Suppressor macrophage treated with lipopolysaccharide for 4 hours (primary cell): ENCODE measurements around the gene TTYH3.
A peak's percentile ranks its signal among the peaks of the same experiment; 100 is the strongest.

Experiments
- DNase-seq: peaks from one replicate; pipeline ENCODE4 v3.0.0-alpha.2; 2020

Gene TTYH3

GRCh38 chr7:2635810-2636701, 4.3 kb downstream of the TTYH3 start:
- peak; percentile 43 for DNase-seq

- no peak for DNase-seq
These were observed 5.3 kb downstream of the TTYH3 start for GRCh38 chr7:2637066-2637471.

- peak; percentile 93 for DNase-seq
These were observed 5.9 kb downstream of the TTYH3 start for GRCh38 chr7:2637505-2638223.

- DNase-seq = peak; percentile 60
These were observed 6.6 kb downstream of the TTYH3 start for GRCh38 chr7:2638224-2638991.

GRCh38 chr7:2639181-2639681, 7.4 kb downstream of the TTYH3 start:
- DNase-seq = no peak

- DNase-seq = no peak
These were observed 8.1 kb downstream of the TTYH3 start for GRCh38 chr7:2639695-2640481.

- DNase-seq = no peak
These were observed 8.7 kb downstream of the TTYH3 start for GRCh38 chr7:2640482-2640830.

GRCh38 chr7:2640846-2641316, 9.1 kb downstream of the TTYH3 start:
- DNase-seq = no peak

GRCh38 chr7:2641406-2642393, 9.9 kb downstream of the TTYH3 start:
- peak; percentile 87 for DNase-seq

- DNase-seq = no peak
These were observed 11.8 kb downstream of the TTYH3 start for GRCh38 chr7:2643386-2644219.

GRCh38 chr7:2644220-2644561, 12.4 kb downstream of the TTYH3 start:
- no peak for DNase-seq

GRCh38 chr7:2644562-2645273, 12.9 kb downstream of the TTYH3 start:
- no peak for DNase-seq

- peak; percentile 45 for DNase-seq
These were observed 13.6 kb downstream of the TTYH3 start for GRCh38 chr7:2645274-2645868.

- no peak for DNase-seq
These were observed 14.5 kb downstream of the TTYH3 start for GRCh38 chr7:2646336-2646679.

GRCh38 chr7:2646680-2647571, 15.1 kb downstream of the TTYH3 start:
- DNase-seq = no peak

GRCh38 chr7:2647594-2648172, 15.9 kb downstream of the TTYH3 start:
- peak; percentile 45 for DNase-seq

GRCh38 chr7:2649139-2649838, 17.5 kb downstream of the TTYH3 start:
- DNase-seq = no peak
